ENCODE data around the gene TRIO. TPM values are rescaled to one million over a fixed set of nuclear protein-coding genes. Genes with fewer than 3 reads are reported as not detected.

The TRIO gene
- polyA plus RNA-seq, 1 donor from 2014 or later = 8.5 TPM

GRCh38 chr5:14411216-14411615 is 268.1 kb downstream of the TRIO start:
- Mint-ChIP-seq H3K36me3 (peaks cover 5% of the 10 kb centered on the region), H3K27ac (peak overlapping the region in 1 of 3 donors; percentile 23), H3K27me3 (no peaks in the 10 kb centered on the region), H3K4me1 (peaks cover 16 to 20% (median 17%) of the 10 kb centered on the region in 3 donors), H3K9me3 (no peaks in the 10 kb centered on the region), H3K4me3 (no peak overlapping the region)

DNA sequence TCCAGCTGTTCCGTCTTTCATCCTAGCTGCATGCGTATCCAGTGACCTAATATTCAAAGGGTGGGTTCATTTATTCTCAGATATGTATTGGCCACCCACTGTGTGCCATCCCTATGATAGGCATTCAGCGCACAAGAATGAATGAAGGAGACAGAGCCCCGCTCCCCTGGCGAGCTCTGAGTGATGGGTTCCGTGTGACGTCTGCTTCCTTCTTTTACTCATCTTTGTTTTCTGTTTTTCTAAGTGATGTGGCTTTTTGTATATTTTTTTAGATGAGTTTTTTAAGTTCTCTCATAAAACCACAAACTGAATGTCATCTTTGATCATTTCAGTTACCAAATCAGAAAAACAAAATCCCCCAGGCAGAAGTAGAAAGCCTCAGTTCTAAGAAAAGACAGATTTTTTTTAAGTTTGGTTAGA is 270.2 kb downstream of the TRIO start:
- Mint-ChIP-seq H3K36me3 (peaks cover 8% of the 10 kb centered on the region), H3K27ac (peak overlapping the region in 1 of 3 donors; percentile 85), H3K4me1 (peaks cover 18 to 23% (median 20%) of the 10 kb centered on the region in 3 donors), H3K27me3 (no peaks in the 10 kb centered on the region), H3K4me3 (peak overlapping the region in 1 of 4 donors; percentile 9), H3K9me3 (no peaks in the 10 kb centered on the region)

- peaks cover 18 to 23% (median 20%) of the 10 kb centered on the region in 3 donors for H3K4me1 Mint-ChIP-seq
- no peak overlapping the region for H3K4me3 Mint-ChIP-seq
- H3K36me3 Mint-ChIP-seq = peaks cover 13% of the 10 kb centered on the region
- H3K27ac Mint-ChIP-seq = peak overlapping the region in 1 of 3 donors; percentile 50
- no peaks in the 10 kb centered on the region for H3K9me3 Mint-ChIP-seq
- no peaks in the 10 kb centered on the region for H3K27me3 Mint-ChIP-seq
Measured at GRCh38 chr5:14414007-14414406, 270.9 kb downstream of the TRIO start.

DNA sequence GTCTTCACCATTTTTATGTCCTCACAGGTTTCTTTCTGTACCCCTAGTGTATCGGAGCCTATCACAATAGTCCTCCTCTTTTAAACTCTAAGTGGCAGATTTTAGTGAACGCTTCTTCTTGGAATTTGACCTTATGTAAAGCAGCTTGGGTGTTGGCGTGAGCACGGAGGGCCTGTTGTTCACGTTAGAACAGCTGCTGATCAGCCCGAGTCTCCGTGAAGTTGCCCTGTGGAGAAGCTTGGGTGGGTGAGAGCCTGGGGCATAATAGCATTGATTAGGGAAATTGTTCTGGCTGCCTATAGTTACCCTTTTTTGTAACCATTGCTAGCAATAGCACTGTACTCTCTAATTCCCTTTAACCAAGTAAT is 271.5 kb downstream of the TRIO start:
- Mint-ChIP-seq H3K27ac (peak overlapping the region in 2 of 3 donors; percentile 36 to 65), H3K4me1 (peaks cover 18 to 23% (median 20%) of the 10 kb centered on the region in 3 donors), H3K27me3 (no peaks in the 10 kb centered on the region)

GRCh38 chr5:14415024-14415697 is 272.0 kb downstream of the TRIO start:
- H3K27me3 Mint-ChIP-seq = no peaks in the 10 kb centered on the region
- peak overlapping the region; percentile 2 to 86 (median 65) for H3K27ac Mint-ChIP-seq
- H3K4me1 Mint-ChIP-seq = peaks cover 18 to 23% (median 20%) of the 10 kb centered on the region in 3 donors
- H3K36me3 Mint-ChIP-seq = peaks cover 13% of the 10 kb centered on the region
- no peaks in the 10 kb centered on the region for H3K9me3 Mint-ChIP-seq
- peak overlapping the region in 2 of 4 donors; percentile 57 to 82 for H3K4me3 Mint-ChIP-seq

More for the DNA sequence above, 271.5 kb downstream of the TRIO start:
- H3K9me3 Mint-ChIP-seq = no peaks in the 10 kb centered on the region
- peak overlapping the region in 1 of 4 donors; percentile 29 for H3K4me3 Mint-ChIP-seq
- peaks cover 13% of the 10 kb centered on the region for H3K36me3 Mint-ChIP-seq

GRCh38 chr5:14415698-14416074 is 272.5 kb downstream of the TRIO start:
- Mint-ChIP-seq H3K4me1 (peaks cover 18 to 23% (median 20%) of the 10 kb centered on the region in 3 donors), H3K4me3 (peak overlapping the region in 2 of 4 donors; percentile 57 to 82), H3K27me3 (no peaks in the 10 kb centered on the region), H3K36me3 (peaks cover 11% of the 10 kb centered on the region), H3K9me3 (no peaks in the 10 kb centered on the region), H3K27ac (peak overlapping the region in 2 of 3 donors; percentile 43 to 86)

GRCh38 chr5:14416621-14417275 is 273.6 kb downstream of the TRIO start:
- Mint-ChIP-seq H3K4me3 (peak overlapping the region in 1 of 4 donors; percentile 82), H3K4me1 (peaks cover 18 to 23% (median 20%) of the 10 kb centered on the region in 3 donors), H3K27ac (peak overlapping the region in 2 of 3 donors; percentile 39 to 73), H3K36me3 (peaks cover 12% of the 10 kb centered on the region), H3K27me3 (no peaks in the 10 kb centered on the region), H3K9me3 (no peaks in the 10 kb centered on the region)

GRCh38 chr5:14417276-14417730 is 274.2 kb downstream of the TRIO start:
- peaks cover 18 to 23% (median 20%) of the 10 kb centered on the region in 3 donors for H3K4me1 Mint-ChIP-seq
- peak overlapping the region in 1 of 4 donors; percentile 82 for H3K4me3 Mint-ChIP-seq
- no peaks in the 10 kb centered on the region for H3K27me3 Mint-ChIP-seq
- H3K36me3 Mint-ChIP-seq = peaks cover 12% of the 10 kb centered on the region
- H3K9me3 Mint-ChIP-seq = no peaks in the 10 kb centered on the region
- peak overlapping the region in 2 of 3 donors; percentile 39 to 73 for H3K27ac Mint-ChIP-seq

GRCh38 chr5:14417792-14418765 is 274.9 kb downstream of the TRIO start:
- peak overlapping the region in 1 of 4 donors; percentile 4 for H3K4me3 Mint-ChIP-seq
- peak overlapping the region in 1 of 3 donors; percentile 35 for H3K27ac Mint-ChIP-seq

DNA sequence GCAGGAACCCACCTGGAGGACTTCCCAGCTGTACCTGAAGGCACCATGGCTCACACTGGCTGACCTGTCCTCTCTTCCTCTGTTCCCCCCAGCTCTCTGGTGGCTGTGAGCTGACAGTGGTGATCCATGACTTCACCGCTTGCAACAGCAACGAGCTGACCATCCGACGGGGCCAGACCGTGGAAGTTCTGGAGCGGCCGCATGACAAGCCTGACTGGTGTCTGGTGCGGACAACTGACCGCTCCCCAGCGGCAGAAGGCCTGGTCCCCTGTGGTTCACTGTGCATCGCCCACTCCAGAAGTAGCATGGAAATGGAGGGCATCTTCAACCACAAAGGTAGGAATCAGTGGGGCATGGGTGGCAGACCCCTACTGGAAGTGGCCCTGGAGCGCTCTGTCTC is 276.5 kb downstream of the TRIO start:
- Mint-ChIP-seq H3K27me3 (no peaks in the 10 kb centered on the region), H3K4me1 (peaks cover 13 to 17% (median 15%) of the 10 kb centered on the region in 3 donors), H3K4me3 (no peak overlapping the region), H3K27ac (no peak overlapping the region), H3K36me3 (peaks cover 10% of the 10 kb centered on the region), H3K9me3 (no peaks in the 10 kb centered on the region)

More at GRCh38 chr5:14417792-14418765, 274.9 kb downstream of the TRIO start:
- Mint-ChIP-seq H3K9me3 (no peaks in the 10 kb centered on the region), H3K36me3 (peaks cover 12% of the 10 kb centered on the region), H3K4me1 (peaks cover 18 to 23% (median 20%) of the 10 kb centered on the region in 3 donors), H3K27me3 (no peaks in the 10 kb centered on the region)

DNA sequence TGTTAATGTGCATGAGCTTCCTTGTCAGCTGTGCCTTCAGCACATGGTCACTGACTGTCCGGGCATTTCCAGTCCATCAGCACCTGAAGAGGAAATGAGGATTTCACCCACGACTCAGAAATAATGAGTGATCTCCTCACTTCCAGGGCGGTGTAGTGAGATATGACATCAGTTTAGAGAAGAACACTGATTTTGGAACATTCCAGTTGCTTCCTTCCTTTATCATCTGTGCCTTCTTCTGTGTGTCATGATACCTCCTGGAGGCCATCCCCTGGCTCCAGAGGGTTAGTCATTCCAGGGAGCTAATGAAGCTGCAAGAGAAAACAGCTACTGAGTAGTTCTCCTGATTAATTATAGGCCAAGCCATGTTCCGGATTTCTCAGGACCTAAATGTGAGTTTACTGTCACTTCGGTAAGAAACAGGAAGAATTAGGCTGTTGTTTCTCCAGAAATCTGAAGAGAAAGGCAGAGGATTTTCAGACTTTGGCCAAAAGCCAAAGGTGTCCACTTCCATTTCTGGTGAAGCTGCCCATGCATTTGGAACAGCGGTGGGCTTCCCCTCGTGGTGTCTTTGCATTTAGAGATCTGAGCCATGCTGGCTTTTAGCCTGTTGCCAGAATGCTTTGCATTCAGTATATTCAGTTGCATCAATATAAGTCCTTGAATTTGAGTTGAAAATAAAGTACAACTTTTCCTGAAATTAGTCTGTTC is 277.1 kb downstream of the TRIO start:
- no peak overlapping the region for H3K4me3 Mint-ChIP-seq
- peaks cover 10% of the 10 kb centered on the region for H3K36me3 Mint-ChIP-seq
- peaks cover 8 to 11% (median 11%) of the 10 kb centered on the region in 3 donors for H3K4me1 Mint-ChIP-seq
- no peaks in the 10 kb centered on the region for H3K9me3 Mint-ChIP-seq
- H3K27ac Mint-ChIP-seq = no peak overlapping the region
- no peaks in the 10 kb centered on the region for H3K27me3 Mint-ChIP-seq

GRCh38 chr5:14421851-14422250 is 278.7 kb downstream of the TRIO start:
- Mint-ChIP-seq H3K4me1 (peaks cover 0 to 2% (median 0%) of the 10 kb centered on the region in 3 donors), H3K4me3 (no peak overlapping the region), H3K27me3 (no peaks in the 10 kb centered on the region), H3K36me3 (peaks cover 10% of the 10 kb centered on the region), H3K9me3 (no peaks in the 10 kb centered on the region), H3K27ac (peak overlapping the region in 1 of 3 donors; percentile 32)

- Mint-ChIP-seq H3K36me3 (peaks cover 5% of the 10 kb centered on the region), H3K27ac (no peak overlapping the region), H3K27me3 (no peaks in the 10 kb centered on the region), H3K4me3 (no peak overlapping the region), H3K4me1 (no peaks in the 10 kb centered on the region), H3K9me3 (no peaks in the 10 kb centered on the region)
Measured at GRCh38 chr5:14424011-14424685, 281.0 kb downstream of the TRIO start.

Measured in IgD-negative memory B cell (primary cell).